HG02981 (cell line): ENCODE measurements around the gene KIF27.
A peak's percentile ranks its signal among the peaks of the same experiment; 100 is the strongest.
"Not testable (repeated sequence)": the region's sequence is repeated elsewhere in the genome, so short reads cannot be mapped to it uniquely, and the experiment has no call there.

Source experiments
- ATAC-seq: cut with Tn5 transposase; IDR thresholded peaks from one replicate; pipeline ENCODE4 v1.9.1; 2021; ENCODE audit warnings: mild to moderate bottlenecking, moderate library complexity; ENCODE audit not compliant: unreplicated experiment

Gene KIF27

GRCh38 chr9:83934569-83935275 lies 13.5 kb upstream of the KIF27 start:
- ATAC-seq = no peak

DNA sequence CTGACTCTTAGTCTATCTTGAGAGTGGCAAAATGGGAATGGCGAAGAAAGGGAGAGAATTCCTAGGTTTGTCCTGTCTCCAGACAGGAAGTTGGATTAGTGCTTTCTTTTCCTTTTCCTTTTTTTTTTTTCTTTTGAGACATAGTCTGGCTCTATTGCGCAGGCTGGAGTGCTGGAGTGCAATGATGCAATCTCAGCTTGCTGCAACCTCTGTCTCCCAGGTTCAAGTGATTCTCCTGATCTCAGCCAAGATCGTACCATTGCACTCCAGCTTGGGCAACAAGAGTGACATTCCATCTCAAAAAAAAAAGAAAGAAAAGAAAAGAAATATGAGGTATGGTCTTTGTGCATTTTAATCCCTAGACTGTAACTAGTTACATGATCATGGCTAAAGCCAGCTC lies 12.6 kb upstream of the KIF27 start:
- no peak for ATAC-seq

GRCh38 chr9:83932851-83933250 lies 11.6 kb upstream of the KIF27 start:
- no peak for ATAC-seq

DNA sequence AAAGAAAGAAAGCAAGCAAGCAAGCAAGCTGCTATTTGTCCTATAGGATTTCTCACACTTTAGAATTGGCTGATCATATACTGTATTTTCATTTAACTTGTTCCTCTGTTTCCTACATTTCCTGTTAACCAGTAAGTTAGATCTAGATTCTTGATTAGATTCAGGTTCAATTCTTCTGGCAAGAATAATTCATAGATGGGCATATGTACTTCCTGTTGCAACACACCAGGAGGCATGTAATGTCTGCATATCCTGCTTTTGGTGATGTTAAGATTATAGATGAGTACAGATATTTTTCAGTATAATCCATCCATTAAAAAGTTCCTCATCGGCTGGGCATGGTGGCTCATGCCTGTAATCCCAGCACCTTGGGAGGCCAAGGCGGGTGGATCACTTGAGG lies 10.8 kb upstream of the KIF27 start:
- no peak for ATAC-seq

DNA sequence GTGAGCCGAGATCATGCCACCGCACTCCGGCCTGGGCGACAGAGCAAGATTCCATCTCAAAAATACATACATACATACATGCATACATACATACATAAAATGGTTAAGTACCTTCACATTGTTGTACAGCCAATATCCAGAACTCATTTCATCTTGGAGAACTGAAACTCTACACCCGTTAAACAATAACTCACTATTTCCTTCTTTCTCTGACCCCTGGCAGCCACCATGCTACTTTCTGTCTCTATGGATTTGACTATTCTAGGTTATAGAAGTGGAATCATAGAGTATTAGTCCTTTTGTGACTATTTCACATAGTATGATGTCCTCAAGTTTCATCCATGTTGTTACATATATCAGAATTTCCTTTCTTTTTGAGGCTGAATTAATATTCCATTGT lies 9.6 kb upstream of the KIF27 start:
- ATAC-seq = no peak

GRCh38 chr9:83927591-83927990 lies 6.4 kb upstream of the KIF27 start:
- ATAC-seq = no peak

DNA sequence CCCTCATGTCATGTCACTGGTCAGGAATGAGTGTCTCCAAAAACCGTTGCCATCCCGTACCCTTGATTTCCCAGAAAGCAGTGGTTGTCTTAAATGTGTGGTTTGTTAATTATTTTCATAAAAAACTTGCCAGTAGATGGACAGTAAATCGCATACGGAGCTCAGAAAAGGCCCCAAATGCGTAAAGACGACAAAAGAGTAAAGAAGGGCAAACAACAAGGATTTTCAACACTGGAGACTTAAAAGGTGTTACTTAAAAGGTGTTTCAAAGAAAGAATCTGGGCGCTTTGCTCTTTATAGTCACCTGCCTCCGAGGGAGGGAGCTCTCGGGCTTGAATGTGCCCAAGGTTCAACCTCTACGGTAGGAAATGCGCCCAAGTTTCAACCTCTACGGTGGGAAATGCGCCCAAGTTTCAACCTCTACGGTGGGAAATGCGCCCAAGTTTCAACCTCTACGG lies 734 bp downstream of the KIF27 start:
- ATAC-seq = peak; percentile 11

DNA sequence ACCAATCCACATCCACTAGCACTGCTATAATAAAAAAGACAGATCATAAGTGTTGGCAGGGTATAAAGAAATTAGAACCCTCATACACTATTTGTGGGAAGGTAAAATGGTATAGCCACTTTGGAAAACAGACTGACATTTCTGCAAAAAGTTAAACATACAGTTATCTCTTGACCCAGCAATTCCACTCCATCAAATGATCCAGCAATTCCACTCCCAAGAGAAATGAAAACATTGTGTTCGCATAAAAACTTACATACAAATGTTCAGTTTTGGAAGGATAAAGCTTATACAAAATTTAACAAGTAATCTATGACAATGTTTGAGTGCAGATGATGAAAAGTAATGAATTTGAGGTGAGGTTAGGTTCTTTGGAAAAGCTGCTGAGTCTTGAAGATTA lies 2.1 kb downstream of the KIF27 start:
- ATAC-seq = no peak

GRCh38 chr9:83912194-83912593 lies 9.0 kb downstream of the KIF27 start:
- not testable (repeated sequence) for ATAC-seq

DNA sequence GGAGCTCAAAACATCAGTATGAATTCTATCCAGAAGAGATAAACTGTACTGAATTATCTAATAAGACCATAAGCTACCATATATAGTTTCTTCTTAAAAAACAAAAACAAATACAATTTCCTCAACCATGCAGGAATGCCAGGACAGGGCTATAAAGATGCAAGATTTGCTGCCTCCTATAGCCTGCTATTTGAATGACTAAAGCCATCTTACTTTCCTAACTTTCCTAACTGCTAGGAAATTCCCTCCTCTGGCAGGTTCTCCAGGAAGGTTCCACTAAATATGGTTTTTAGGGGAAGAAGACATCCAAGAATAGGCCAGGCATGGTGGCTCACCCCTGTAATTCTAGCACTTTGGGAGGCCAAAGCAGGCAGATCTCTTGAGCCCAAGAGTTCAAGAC lies 15.1 kb downstream of the KIF27 start:
- no peak for ATAC-seq

DNA sequence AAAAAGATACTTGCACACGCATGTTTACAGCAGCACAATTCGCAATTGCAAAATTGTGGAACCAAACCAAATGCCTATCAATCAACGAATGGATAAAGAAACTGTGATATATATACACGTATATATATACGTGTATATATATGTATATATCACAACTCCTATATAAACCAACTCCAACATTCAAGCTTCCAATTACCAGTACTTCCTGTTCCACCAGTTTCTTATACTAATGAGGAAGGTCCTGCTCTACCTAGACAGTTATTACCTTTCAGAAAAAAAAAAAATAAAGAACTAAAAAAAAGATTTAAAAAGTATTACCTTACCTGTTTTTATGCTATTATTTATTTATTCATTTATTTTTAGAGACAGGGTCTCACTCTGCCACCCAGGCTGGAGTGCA lies 20.6 kb downstream of the KIF27 start:
- ATAC-seq = not testable (repeated sequence)

- ATAC-seq = not testable (repeated sequence)
Measured at GRCh38 chr9:83894301-83894700, 26.9 kb downstream of the KIF27 start.

DNA sequence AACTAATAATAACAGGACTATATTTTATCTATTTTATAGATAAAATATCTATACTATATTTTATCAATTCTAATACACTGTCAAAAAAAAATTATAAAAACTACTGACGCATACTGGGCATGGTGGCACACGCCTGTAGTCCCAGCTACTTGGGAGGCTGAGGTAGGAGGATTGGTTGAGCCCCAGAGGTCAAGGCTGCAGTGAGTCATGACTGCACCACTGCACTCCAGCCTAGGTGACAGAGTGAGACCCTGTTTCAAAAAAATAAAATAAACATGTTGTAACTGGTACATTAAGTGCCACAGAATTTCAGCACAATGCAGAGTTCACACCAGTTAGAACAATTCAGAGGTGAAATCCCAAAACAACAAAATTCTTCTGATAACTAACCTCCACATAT lies 34.7 kb downstream of the KIF27 start:
- not testable (repeated sequence) for ATAC-seq

DNA sequence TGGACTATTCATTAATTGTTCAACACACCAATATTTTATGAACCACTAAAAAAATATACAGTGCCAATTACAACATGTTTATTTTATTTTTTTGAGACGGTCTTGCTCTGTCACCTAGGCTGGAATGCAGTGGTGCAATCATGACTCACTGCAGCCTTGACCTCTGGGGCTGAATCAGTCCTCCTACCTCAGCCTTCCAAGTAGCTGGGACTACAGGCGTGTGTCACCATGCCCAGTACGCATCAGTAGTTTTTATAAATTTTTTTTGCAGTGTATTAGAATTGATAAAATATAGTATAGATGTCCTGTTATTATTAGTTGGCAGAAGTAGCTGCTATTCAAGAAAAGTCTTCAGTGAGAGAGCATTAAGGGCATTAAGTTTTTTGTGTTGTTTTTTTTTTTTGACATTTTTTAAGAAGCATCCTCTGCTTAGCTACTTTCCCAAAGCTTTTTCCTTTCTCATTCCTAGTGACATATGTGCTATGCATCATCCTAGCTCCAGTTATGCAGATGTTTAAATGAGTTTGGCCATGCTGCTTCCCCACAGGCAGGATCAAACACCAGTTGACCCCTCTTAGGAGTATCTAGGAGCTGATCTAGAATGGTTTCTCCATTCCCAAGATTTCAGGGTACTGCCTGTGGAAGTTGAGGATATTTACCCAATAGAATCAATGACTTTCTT lies 35.5 kb downstream of the KIF27 start:
- ATAC-seq = not testable (repeated sequence)

GRCh38 chr9:83881687-83882408 lies 39.4 kb downstream of the KIF27 start:
- ATAC-seq = not testable (repeated sequence)

DNA sequence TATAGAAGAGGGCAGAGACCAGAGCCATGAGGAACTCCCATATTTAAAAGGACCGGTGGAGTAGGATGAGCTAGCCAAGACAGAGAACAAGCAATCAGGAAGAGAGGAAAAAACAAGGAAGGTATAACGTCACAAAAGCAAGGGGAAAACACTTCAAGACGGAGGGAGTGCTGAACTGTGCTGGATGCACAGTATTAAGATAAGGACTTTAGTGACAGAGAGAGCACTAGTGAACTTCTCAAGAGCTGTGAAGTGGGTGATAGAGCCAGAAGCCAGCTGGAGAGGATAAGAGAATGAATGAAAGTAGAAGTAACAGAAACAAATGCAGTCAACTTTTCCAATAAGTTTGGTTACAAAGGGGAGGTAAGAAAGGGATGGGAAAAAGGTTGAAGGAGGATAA lies 45.7 kb downstream of the KIF27 start:
- ATAC-seq = not testable (repeated sequence)

DNA sequence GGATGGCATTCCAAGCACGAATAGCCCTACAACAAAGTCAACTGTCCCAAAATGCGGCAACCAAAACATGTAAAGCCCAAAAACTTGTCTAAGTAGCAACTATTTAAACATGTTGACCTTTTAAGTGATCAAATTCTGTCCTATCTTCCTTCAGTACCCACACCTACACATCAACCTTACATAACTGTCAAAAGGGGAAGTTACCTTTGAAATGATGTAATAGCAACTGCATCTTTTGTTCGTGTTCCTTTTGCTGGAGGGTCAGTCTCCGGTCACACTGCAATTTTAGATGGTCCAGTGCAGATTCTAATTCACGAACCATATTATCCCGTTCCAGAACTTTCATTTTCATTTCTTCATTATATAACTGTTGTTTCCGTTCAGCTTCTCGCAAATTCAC lies 71.3 kb downstream of the KIF27 start:
- ATAC-seq = peak; percentile 75

- ATAC-seq = not testable (repeated sequence)
Measured at GRCh38 chr9:83837070-83837643, 84.1 kb downstream of the KIF27 start.

DNA sequence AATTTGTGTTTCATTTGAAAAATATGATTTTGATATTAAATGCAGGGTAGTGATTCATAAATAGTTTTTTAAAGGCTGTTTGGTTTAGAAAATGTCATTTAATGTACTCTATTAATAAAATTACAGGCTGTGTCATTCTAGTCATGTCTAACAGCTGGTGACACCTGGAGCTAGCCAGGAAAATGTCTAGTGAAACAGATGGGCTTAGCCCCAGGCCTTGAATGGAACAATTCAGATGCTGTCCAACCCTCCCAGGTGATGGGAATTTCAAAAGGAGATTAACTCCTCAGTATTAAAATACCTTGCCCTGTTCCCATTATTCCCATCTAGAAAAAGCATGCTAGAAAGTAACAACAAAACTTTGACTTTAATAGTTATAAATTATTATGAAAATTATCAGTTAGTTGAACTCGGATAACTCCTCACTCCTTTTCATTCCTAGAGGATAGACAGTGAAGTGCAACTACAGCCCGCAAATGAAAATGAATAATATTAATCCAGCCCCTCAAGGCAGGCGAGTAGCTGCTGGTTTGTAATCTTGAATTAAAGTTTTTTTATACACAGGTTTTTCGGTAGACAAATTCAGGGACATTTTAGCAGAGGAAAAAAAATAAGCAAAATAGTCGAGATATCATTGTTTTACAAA lies 90.7 kb downstream of the KIF27 start:
- ATAC-seq = not testable (repeated sequence)

GRCh38 chr9:83824986-83825623 lies 96.1 kb downstream of the KIF27 start:
- ATAC-seq = not testable (repeated sequence)
